ENCODE data around the gene MYO5B. TPM values are rescaled to one million over a fixed set of nuclear protein-coding genes. Genes with fewer than 3 reads are reported as not detected.

MYO5B gene
- total RNA-seq, 1 donor from 2014 or later = 22.6 TPM

DNA sequence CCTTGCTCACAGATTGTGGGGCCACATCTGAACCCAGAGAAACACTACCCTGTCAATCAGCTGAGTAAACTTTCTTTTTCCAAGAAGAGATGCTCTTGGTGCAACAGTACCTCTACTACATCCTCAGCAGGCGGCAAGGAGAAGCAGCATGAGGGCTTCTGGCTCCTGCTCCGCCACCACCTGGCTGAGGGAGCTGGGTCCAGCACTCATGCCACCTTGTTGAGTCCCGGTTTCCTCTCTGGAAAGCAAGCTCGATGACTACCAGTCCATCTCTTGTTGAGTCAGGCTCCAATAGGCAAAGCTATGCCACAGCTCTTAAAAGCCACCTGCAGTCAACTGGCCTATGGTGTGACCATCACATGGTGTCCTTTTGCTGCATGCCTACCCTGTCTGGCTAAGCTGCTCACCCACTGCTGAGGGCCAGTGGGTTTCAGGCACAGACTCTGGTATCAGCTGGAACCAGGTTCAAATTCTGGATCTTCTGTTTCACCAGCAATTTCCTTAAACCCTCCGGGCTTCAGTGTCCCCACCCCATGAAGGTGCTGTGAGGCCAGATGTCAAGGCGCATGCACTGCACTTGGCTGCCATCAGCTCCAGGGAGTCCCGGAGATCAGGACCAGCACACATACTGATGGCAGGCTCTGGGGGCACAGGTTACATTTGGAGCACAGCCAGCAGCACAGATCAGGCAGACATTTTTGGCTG is 339.1 kb downstream of the MYO5B start:
- Histone ChIP-seq H3K9me3 (no peaks in the 10 kb centered on the region), H3K27me3 (no peaks in the 10 kb centered on the region), H3K36me3 (no peaks in the 10 kb centered on the region), H3K4me3 (no peak overlapping the region), H3K27ac (no peak overlapping the region), H3K4me1 (peaks cover 12% of the 10 kb centered on the region)
- intact Hi-C loops (cut with DNase I) = loop anchor here (5.0 kb wide), 1 partner anchor 344 kb away; no protein-coding TSS in a partner anchor
- DNase-seq (ENCODE audit: extremely low spot score in 2 of 2) = no peak
- TF ChIP-seq POLR2AphosphoS5 (IDR thresholded peaks at IDR 0.05; ENCODE audit: insufficient read depth in 1 of 2, low read depth in 1 of 2) (no peak), POLR2A (IDR thresholded peaks at IDR 0.05) (no peak)
- TF ChIP-seq, protein P1, sequence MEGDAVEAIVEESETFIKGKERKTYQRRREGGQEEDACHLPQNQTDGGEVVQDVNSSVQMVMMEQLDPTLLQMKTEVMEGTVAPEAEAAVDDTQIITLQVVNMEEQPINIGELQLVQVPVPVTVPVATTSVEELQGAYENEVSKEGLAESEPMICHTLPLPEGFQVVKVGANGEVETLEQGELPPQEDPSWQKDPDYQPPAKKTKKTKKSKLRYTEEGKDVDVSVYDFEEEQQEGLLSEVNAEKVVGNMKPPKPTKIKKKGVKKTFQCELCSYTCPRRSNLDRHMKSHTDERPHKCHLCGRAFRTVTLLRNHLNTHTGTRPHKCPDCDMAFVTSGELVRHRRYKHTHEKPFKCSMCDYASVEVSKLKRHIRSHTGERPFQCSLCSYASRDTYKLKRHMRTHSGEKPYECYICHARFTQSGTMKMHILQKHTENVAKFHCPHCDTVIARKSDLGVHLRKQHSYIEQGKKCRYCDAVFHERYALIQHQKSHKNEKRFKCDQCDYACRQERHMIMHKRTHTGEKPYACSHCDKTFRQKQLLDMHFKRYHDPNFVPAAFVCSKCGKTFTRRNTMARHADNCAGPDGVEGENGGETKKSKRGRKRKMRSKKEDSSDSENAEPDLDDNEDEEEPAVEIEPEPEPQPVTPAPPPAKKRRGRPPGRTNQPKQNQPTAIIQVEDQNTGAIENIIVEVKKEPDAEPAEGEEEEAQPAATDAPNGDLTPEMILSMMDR (IDR thresholded peaks at IDR 0.05) = no peak

DNA sequence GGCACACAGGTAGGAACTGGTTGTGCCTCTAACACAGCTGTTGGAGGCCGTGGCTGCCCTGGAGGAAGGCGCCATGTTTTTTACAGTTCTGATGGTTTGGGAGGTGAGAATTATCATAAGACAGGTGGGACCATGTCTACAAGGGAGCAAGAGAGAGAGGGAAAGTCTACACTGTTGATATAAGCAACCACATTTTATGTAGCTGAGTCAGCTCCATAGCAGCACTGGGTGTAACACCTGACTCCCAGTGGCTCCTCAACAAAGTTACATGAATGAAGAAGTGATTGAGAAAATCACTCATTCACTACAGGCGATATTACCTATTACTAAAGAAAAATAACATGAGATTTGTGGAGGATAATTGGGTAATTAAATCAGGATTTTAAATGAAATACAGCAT is 340.3 kb downstream of the MYO5B start:
- Histone ChIP-seq H3K27ac (no peak overlapping the region), H3K36me3 (no peaks in the 10 kb centered on the region), H3K9me3 (no peaks in the 10 kb centered on the region), H3K4me3 (no peak overlapping the region), H3K4me1 (peaks cover 11% of the 10 kb centered on the region), H3K27me3 (no peaks in the 10 kb centered on the region)
- intact Hi-C loops (cut with DNase I) = loop anchor here (5.0 kb wide), 1 partner anchor 342 kb away; no protein-coding TSS in a partner anchor
- no peak for DNase-seq (ENCODE audit: extremely low spot score in 2 of 2)
- TF ChIP-seq POLR2A (IDR thresholded peaks at IDR 0.05) = no peak
- no peak for TF ChIP-seq POLR2AphosphoS5 (IDR thresholded peaks at IDR 0.05; ENCODE audit: insufficient read depth in 1 of 2, low read depth in 1 of 2)
- TF ChIP-seq, protein P1 (IDR thresholded peaks at IDR 0.05) = no peak

DNA sequence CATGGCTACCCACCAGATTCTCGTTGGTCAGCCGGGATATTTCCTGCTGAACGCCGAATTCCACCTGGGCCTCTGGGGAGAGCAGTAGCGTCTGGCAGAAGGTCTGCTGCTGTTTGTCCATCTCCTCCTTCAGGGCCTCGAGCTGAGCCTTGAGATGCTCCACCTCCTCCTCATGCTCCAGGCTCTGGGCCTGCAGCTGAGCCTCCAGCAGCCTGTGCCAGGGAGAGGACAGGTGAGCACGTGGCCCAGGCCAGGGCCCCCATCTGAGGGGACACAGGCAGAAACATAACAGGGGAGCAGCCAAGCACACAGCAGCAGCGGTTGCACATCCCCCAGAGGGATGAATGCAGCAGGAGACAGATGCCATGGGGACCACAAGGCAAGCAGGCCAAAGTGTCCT is 341.5 kb downstream of the MYO5B start:
- no peaks in the 10 kb centered on the region for H3K4me1 ChIP-seq
- intact Hi-C loops (cut with DNase I) = no loop called here
- H3K36me3 ChIP-seq = no peaks in the 10 kb centered on the region
- no peak overlapping the region for H3K27ac ChIP-seq
- H3K4me3 ChIP-seq = no peak overlapping the region
- H3K9me3 ChIP-seq = no peaks in the 10 kb centered on the region
- no peaks in the 10 kb centered on the region for H3K27me3 ChIP-seq
- peak; percentile 49 to 64 for DNase-seq (ENCODE audit: extremely low spot score in 2 of 2)
- TF ChIP-seq POLR2AphosphoS5 (IDR thresholded peaks at IDR 0.05; ENCODE audit: insufficient read depth in 1 of 2, low read depth in 1 of 2) (no peak), POLR2A (IDR thresholded peaks at IDR 0.05) (no peak)
- TF ChIP-seq, protein P1 (IDR thresholded peaks at IDR 0.05) = no peak

DNA sequence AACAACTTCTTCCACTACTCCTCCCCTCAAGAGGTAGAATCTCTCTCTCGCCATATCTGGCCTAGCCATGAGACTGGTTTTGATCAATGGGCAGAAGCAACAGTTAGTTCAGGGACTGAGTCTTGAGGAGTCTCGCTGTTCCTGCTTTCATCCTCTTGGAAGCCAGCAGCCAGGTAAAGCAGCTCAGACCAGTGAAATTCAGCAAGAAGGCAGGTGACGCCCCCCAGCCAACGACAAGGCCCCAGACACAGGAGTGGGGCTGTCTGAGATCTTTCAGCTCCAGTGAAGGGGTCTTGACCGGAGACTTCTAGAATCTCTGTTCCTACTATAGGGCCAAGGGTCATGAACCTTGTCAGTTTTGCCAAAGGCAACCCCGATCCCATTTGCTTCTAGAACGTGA is 341.9 kb downstream of the MYO5B start:
- peak in 1 of 2 donors; percentile 70 for DNase-seq (ENCODE audit: extremely low spot score in 2 of 2)
- TF ChIP-seq POLR2AphosphoS5 (IDR thresholded peaks at IDR 0.05; ENCODE audit: insufficient read depth in 1 of 2, low read depth in 1 of 2) (no peak), POLR2A (IDR thresholded peaks at IDR 0.05) (no peak)
- TF ChIP-seq, protein P1 (IDR thresholded peaks at IDR 0.05) = no peak
- no peaks in the 10 kb centered on the region for H3K4me1 ChIP-seq
- intact Hi-C loops (cut with DNase I) = no loop called here
- H3K27ac ChIP-seq = no peak overlapping the region
- H3K27me3 ChIP-seq = no peaks in the 10 kb centered on the region
- H3K9me3 ChIP-seq = no peaks in the 10 kb centered on the region
- no peak overlapping the region for H3K4me3 ChIP-seq
- H3K36me3 ChIP-seq = no peaks in the 10 kb centered on the region

DNA sequence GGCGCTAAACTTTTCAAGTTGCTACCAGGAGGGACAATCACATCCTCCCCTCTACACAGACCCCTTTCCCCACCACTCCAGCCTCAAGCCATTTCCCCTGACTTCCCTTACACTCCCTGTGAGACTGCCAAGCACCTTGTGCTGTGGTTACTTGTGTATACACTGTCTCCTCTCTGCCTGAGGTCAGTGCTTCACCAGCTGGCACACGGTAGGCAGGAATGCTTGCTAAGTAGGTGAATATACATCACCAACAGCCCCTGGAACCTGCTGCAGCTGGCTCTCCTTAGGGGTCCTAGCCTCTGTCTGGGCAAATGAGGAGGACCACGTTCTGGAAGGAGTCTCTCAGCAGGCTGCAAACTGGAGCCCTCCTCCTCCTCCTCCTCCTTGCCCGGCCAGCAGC is 343.3 kb downstream of the MYO5B start:
- intact Hi-C loops (cut with DNase I) = no loop called here

More for the DNA sequence above, 343.3 kb downstream of the MYO5B start:
- Histone ChIP-seq H3K9me3 (no peaks in the 10 kb centered on the region), H3K36me3 (no peaks in the 10 kb centered on the region), H3K4me3 (no peak overlapping the region), H3K4me1 (no peaks in the 10 kb centered on the region), H3K27ac (no peak overlapping the region), H3K27me3 (no peaks in the 10 kb centered on the region)
- TF ChIP-seq POLR2A (IDR thresholded peaks at IDR 0.05) (no peak), POLR2AphosphoS5 (IDR thresholded peaks at IDR 0.05; ENCODE audit: insufficient read depth in 1 of 2, low read depth in 1 of 2) (no peak)
- TF ChIP-seq, protein P1 (IDR thresholded peaks at IDR 0.05) = no peak
- no peak for DNase-seq (ENCODE audit: extremely low spot score in 2 of 2)
